IMR-90 (cell line): ENCODE results near the gene TEF.

ENCODE experiments used
- FOS ChIP-seq: fragments of 150-350 bp; IDR thresholded peaks from 2 replicates; pipeline ENCODE4 v1.6.1; 2016; ENCODE audit warnings: low read depth, low read length
- MAFK ChIP-seq: IDR thresholded peaks from 2 replicates; pipeline ENCODE4 v1.6.1; 2012; ENCODE audit warnings: low read depth, low read length, improper control_type of control experiment
- NFE2L2 ChIP-seq: fragments of 150-350 bp; IDR thresholded peaks from 2 replicates; pipeline ENCODE4 v1.6.1; 2016; ENCODE audit warnings: low read depth, mild to moderate bottlenecking, low read length
- POLR2A ChIP-seq: IDR thresholded peaks from 2 replicates; pipeline ENCODE4 v1.6.1; 2012; ENCODE audit warnings: mild to moderate bottlenecking, low read depth, low read length
- RAD21 ChIP-seq: IDR thresholded peaks from 2 replicates; pipeline ENCODE4 v1.6.1; 2012; ENCODE audit warnings: low read length, improper control_type of control experiment
- RCOR1 ChIP-seq: IDR thresholded peaks from 2 replicates; pipeline ENCODE4 v1.6.1; 2012; ENCODE audit warnings: mild to moderate bottlenecking, low read length, improper control_type of control experiment; ENCODE audit not compliant: insufficient replicate concordance
- TF ChIP-seq, protein P1 (sequence below): conservative IDR thresholded peaks from 2 replicates; pipeline ENCODE4 v1.5.1; 2012; ENCODE audit warnings: mild to moderate bottlenecking, low read depth, low read length, improper control_type of control experiment

DNA sequence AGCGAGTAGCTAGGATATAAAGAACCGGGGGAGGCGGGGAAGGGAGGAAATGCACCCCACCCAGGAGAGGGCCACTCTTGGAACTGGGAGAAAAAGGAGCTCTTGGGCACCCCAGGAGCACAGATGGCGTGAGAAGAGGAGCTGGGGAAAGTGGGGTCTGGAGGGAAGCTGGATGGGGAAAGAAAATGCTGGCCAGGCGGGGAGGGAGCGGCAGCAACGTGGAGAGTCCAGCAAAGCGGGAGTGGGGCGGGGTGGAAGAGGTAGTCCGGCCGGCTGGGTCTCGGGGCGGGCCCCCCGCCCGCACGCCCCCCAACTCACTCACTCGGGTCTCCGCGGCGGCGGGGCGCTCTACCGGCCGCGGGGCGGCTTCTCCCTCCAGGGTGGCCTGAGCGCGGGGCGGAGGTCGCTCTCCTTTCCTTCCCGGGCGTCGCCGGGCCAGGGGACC lies 64.3 kb downstream of the TEF start:
- TF ChIP-seq POLR2A: no peak
- TF ChIP-seq FOS: no peak
- TF ChIP-seq NFE2L2: no peak
- TF ChIP-seq, protein P1, sequence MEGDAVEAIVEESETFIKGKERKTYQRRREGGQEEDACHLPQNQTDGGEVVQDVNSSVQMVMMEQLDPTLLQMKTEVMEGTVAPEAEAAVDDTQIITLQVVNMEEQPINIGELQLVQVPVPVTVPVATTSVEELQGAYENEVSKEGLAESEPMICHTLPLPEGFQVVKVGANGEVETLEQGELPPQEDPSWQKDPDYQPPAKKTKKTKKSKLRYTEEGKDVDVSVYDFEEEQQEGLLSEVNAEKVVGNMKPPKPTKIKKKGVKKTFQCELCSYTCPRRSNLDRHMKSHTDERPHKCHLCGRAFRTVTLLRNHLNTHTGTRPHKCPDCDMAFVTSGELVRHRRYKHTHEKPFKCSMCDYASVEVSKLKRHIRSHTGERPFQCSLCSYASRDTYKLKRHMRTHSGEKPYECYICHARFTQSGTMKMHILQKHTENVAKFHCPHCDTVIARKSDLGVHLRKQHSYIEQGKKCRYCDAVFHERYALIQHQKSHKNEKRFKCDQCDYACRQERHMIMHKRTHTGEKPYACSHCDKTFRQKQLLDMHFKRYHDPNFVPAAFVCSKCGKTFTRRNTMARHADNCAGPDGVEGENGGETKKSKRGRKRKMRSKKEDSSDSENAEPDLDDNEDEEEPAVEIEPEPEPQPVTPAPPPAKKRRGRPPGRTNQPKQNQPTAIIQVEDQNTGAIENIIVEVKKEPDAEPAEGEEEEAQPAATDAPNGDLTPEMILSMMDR: no peak
- no peak for TF ChIP-seq RAD21
- no peak for TF ChIP-seq MAFK
- no peak for TF ChIP-seq RCOR1
